Measurements from ENCODE around the gene RAB40A. TPM values are rescaled to one million over a fixed set of nuclear protein-coding genes. Genes with fewer than 3 reads are reported as not detected.

The RAB40A gene, protein sequence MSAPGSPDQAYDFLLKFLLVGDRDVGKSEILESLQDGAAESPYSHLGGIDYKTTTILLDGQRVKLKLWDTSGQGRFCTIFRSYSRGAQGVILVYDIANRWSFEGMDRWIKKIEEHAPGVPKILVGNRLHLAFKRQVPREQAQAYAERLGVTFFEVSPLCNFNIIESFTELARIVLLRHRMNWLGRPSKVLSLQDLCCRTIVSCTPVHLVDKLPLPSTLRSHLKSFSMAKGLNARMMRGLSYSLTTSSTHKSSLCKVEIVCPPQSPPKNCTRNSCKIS
- polyA plus RNA-seq = 1 to 10 TPM in 1 of 4 donors, under 1 TPM in 1, not detected in 2; 0.25 to 1.2 TPM
- long read RNA-seq, donor 1, partial matches to known transcripts = 0 of 1 reads
- long read RNA-seq, donor 1, other reads (novel, unspliced or antisense) = 0 of 1 reads
- long read RNA-seq, donor 2, partial matches to known transcripts = 0 of 1 reads
- long read RNA-seq, donor 2, other reads (novel, unspliced or antisense) = 0 of 1 reads
- long read RNA-seq, donor 3, partial matches to known transcripts = 0 of 2 reads
- long read RNA-seq, donor 3, other reads (novel, unspliced or antisense) = 0 of 2 reads
- long read RNA-seq, donor 4 = 0 reads
- long read RNA-seq, donor 5 = 0 reads
- long read RNA-seq, donor 6 = 0 reads
- long read RNA-seq, donor 7 = 0 reads
- long read RNA-seq, donor 8 = 0 reads
- long read RNA-seq, donor 9 = 0 reads
- long read RNA-seq, donor 10, partial matches to known transcripts = 0 of 2 reads
- long read RNA-seq, donor 10, other reads (novel, unspliced or antisense) = 0 of 2 reads

DNA sequence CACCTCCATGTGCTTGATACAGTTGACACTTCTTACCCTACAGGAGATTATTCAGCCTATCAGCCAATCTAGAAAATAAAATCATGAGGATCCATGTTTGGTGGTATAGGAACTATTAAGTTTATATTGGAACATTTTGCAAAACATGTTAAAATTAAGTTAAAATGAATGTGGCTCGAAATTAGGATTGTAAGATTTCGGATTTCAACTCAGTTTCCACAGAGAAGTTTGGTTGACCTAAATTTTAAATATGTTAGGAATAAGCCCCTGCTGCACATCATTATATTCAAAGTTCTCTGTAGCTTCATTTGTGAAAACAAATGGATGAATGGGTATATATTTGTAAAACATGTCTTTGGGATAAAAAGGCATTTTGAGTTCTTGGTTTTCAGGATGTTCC lies at the start of gene RAB40A:
Gene RAB40A (minus strand): TSS at position 101 of the 400 bp plus-strand sequence. CDS start 18,733 bp downstream, outside the sequence.
- FAIRE-seq = no peak
- no peak within 1 kb of the TSS for H3K4me3 ChIP-seq (ENCODE audit: low read depth in 1 of 3, low read length in 3 of 3)
- H3K9me3 ChIP-seq (ENCODE audit: control insufficient read depth in 2 of 2, insufficient read depth in 1 of 2, low read depth in 1 of 2, low read length in 1 of 2) = no peaks in the 10 kb centered on the region
- 62 to 92% (median 68%) methylated on average over 2 of the region's 2 CpGs for WGBS, 3 donors
- no peak within 1 kb of the TSS for H3K27ac ChIP-seq (ENCODE audit: low read depth in 1 of 3, low read length in 2 of 3)
- DNase-seq = no peak
- H3K36me3 ChIP-seq (ENCODE audit: control insufficient read depth in 3 of 3, insufficient read depth in 2 of 3, low read depth in 1 of 3, low read length in 3 of 3) = no peaks in the 10 kb centered on the region
- no peaks in the 10 kb centered on the region for H3K4me1 ChIP-seq (ENCODE audit: control insufficient read depth in 3 of 3, insufficient read depth in 2 of 3, low read depth in 1 of 3, low read length in 2 of 3)
- no peaks in the 10 kb centered on the region for H3K27me3 ChIP-seq (ENCODE audit: control insufficient read depth in 3 of 3, insufficient read depth in 3 of 3, low read length in 3 of 3)

DNA sequence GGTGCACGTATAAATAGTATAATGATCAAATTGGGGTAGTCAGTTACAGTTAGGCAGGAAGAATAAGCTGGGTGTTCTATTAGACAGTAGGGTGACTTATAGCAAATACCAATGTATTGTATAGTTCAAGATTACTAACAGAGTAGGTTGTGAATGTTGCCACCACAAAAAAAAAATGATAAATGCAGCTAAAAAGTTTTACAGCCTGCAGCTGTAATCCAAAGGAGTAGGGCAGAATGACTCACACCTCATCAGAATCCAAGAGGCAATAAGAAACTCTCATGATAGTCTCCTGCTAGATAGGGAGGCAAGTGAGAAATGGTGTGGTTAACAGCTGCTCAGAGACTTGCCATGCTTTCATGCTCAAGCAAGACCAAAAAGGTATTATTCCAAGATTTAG lies 46.5 kb upstream of the RAB40A start:
- Histone ChIP-seq H3K9me3 (ENCODE audit: control insufficient read depth in 2 of 2, insufficient read depth in 1 of 2, low read depth in 1 of 2, low read length in 1 of 2) (no peaks in the 10 kb centered on the region), H3K4me3 (ENCODE audit: low read depth in 1 of 3, low read length in 3 of 3) (no peak overlapping the region), H3K27ac (ENCODE audit: low read depth in 1 of 3, low read length in 2 of 3) (no peak overlapping the region), H3K36me3 (ENCODE audit: control insufficient read depth in 3 of 3, insufficient read depth in 2 of 3, low read depth in 1 of 3, low read length in 3 of 3) (no peaks in the 10 kb centered on the region), H3K4me1 (ENCODE audit: control insufficient read depth in 3 of 3, insufficient read depth in 2 of 3, low read depth in 1 of 3, low read length in 2 of 3) (no peaks in the 10 kb centered on the region), H3K27me3 (ENCODE audit: control insufficient read depth in 3 of 3, insufficient read depth in 3 of 3, low read length in 3 of 3) (no peaks in the 10 kb centered on the region)
- whole genome bisulfite sequencing, 3 donors = 29 to 39% (median 34%) methylated on average over 1 of the region's 1 CpG
- no peak for FAIRE-seq
- peak in 1 of 2 donors; percentile 41 for DNase-seq

DNA sequence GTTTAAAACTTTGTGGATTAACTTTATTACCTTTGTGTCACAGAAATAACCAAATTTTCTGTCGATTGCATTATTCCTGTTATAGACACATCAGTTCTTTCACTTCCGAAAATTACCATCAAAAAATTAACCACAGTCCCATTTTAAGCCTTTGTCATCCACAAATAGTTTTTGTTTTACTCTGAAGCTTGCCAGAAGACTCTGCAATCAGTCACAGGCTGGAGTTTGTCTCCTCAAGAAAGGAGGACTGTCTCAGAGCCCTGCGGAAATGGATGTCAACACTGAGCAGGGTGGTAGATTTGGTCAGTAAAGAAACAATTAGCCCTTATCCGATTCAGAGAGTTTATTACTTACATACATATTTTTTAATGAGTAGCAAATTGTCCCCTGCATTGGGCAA lies 45.9 kb upstream of the RAB40A start:
- WGBS, 3 donors = 56 to 71% (median 67%) methylated on average over 4 of the region's 4 CpGs
- DNase-seq = no peak
- no peaks in the 10 kb centered on the region for H3K36me3 ChIP-seq (ENCODE audit: control insufficient read depth in 3 of 3, insufficient read depth in 2 of 3, low read depth in 1 of 3, low read length in 3 of 3)
- no peaks in the 10 kb centered on the region for H3K4me1 ChIP-seq (ENCODE audit: control insufficient read depth in 3 of 3, insufficient read depth in 2 of 3, low read depth in 1 of 3, low read length in 2 of 3)
- H3K9me3 ChIP-seq (ENCODE audit: control insufficient read depth in 2 of 2, insufficient read depth in 1 of 2, low read depth in 1 of 2, low read length in 1 of 2) = no peaks in the 10 kb centered on the region
- FAIRE-seq = no peak
- H3K27ac ChIP-seq (ENCODE audit: low read depth in 1 of 3, low read length in 2 of 3) = no peak overlapping the region
- no peaks in the 10 kb centered on the region for H3K27me3 ChIP-seq (ENCODE audit: control insufficient read depth in 3 of 3, insufficient read depth in 3 of 3, low read length in 3 of 3)
- no peak overlapping the region for H3K4me3 ChIP-seq (ENCODE audit: low read depth in 1 of 3, low read length in 3 of 3)

DNA sequence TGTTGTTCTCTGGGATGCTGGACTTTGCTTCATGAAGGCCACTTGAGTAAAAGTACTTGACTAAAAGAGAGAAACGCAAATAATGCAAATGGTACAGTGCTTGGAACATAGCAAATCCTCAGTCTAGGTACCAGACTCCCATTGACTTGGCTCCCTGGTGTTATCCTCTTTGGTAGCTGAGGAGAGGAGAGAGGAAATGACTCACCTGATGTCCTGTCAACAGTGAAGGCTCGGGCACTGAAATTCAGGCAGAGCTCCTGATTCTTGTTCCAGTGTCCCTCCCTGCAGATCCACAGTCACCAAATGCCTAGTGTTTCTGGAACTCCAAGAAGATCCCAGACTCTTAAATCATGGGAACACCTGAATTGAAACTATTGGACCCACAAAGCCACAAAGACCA lies 43.5 kb upstream of the RAB40A start:
- no peaks in the 10 kb centered on the region for H3K36me3 ChIP-seq (ENCODE audit: control insufficient read depth in 3 of 3, insufficient read depth in 2 of 3, low read depth in 1 of 3, low read length in 3 of 3)
- FAIRE-seq (no peak), DNase-seq (no peak)
- H3K27me3 ChIP-seq (ENCODE audit: control insufficient read depth in 3 of 3, insufficient read depth in 3 of 3, low read length in 3 of 3) = no peaks in the 10 kb centered on the region
- H3K27ac ChIP-seq (ENCODE audit: low read depth in 1 of 3, low read length in 2 of 3) = no peak overlapping the region
- H3K4me3 ChIP-seq (ENCODE audit: low read depth in 1 of 3, low read length in 3 of 3) = no peak overlapping the region
- H3K4me1 ChIP-seq (ENCODE audit: control insufficient read depth in 3 of 3, insufficient read depth in 2 of 3, low read depth in 1 of 3, low read length in 2 of 3) = no peaks in the 10 kb centered on the region
- H3K9me3 ChIP-seq (ENCODE audit: control insufficient read depth in 2 of 2, insufficient read depth in 1 of 2, low read depth in 1 of 2, low read length in 1 of 2) = no peaks in the 10 kb centered on the region
- WGBS, 3 donors = 80 to 82% (median 81%) methylated on average over 2 of the region's 2 CpGs

DNA sequence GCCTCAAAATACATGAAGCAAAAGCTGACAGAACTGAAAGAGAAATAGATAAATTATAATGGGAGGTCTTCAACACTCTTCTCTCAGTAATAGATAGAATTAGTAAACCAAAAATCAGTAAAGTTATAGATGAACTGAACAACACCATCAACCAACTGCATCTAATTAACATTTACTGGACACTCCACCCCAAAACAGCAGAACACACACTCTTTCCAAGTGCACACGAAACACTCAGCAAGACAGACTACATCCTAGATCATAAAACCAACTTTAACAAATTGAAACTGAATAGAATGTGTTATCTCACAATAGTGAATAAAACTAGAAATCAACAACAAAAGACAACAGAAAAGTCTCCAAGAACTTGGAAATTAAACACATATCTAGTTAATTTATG lies 41.0 kb upstream of the RAB40A start:
- Histone ChIP-seq H3K4me3 (ENCODE audit: low read depth in 1 of 3, low read length in 3 of 3) (no peak overlapping the region), H3K9me3 (ENCODE audit: control insufficient read depth in 2 of 2, insufficient read depth in 1 of 2, low read depth in 1 of 2, low read length in 1 of 2) (no peaks in the 10 kb centered on the region), H3K27ac (ENCODE audit: low read depth in 1 of 3, low read length in 2 of 3) (no peak overlapping the region), H3K36me3 (ENCODE audit: control insufficient read depth in 3 of 3, insufficient read depth in 2 of 3, low read depth in 1 of 3, low read length in 3 of 3) (no peaks in the 10 kb centered on the region), H3K4me1 (ENCODE audit: control insufficient read depth in 3 of 3, insufficient read depth in 2 of 3, low read depth in 1 of 3, low read length in 2 of 3) (no peaks in the 10 kb centered on the region), H3K27me3 (ENCODE audit: control insufficient read depth in 3 of 3, insufficient read depth in 3 of 3, low read length in 3 of 3) (no peaks in the 10 kb centered on the region)
- FAIRE-seq (no peak), DNase-seq (no peak)
- 38 to 87% (median 62%) methylated on average over 1 of the region's 1 CpG for WGBS, 3 donors

DNA sequence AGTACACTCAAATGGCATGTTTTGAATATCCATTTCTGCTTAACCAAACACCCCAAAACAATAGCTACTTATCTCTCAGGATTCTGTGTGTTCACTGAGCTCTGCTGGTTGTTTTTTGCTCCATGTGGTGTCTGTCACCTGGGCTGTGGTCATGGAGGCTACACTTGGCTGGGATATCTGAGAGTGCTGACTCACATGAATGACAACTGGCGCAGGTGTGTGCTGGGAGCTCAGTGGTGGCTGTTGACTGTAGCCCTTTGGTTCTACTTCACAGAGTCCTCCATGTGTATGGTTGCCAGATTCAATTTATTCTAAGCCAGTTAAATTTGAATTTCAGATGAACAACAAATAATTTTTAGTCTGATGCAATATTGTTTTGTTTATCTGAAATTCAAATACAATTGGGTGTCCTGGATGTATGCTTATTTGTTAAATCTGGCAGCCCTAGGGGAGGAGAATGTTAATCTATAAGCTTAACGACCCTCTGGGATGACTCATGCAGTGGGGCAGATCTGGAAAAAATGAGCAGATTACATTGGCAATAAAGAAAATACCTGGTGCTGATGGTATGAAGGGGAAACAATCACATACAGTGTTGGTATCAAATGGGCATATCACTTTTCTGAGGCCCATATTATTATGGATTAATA lies 37.8 kb upstream of the RAB40A start:
- H3K27me3 ChIP-seq (ENCODE audit: control insufficient read depth in 3 of 3, insufficient read depth in 3 of 3, low read length in 3 of 3) = no peaks in the 10 kb centered on the region
- FAIRE-seq (no peak), DNase-seq (no peak)
- no peaks in the 10 kb centered on the region for H3K9me3 ChIP-seq (ENCODE audit: control insufficient read depth in 2 of 2, insufficient read depth in 1 of 2, low read depth in 1 of 2, low read length in 1 of 2)
- 12 to 47% (median 25%) methylated on average over 2 of the region's 2 CpGs for WGBS, 3 donors
- H3K27ac ChIP-seq (ENCODE audit: low read depth in 1 of 3, low read length in 2 of 3) = no peak overlapping the region
- H3K4me1 ChIP-seq (ENCODE audit: control insufficient read depth in 3 of 3, insufficient read depth in 2 of 3, low read depth in 1 of 3, low read length in 2 of 3) = no peaks in the 10 kb centered on the region
- H3K4me3 ChIP-seq (ENCODE audit: low read depth in 1 of 3, low read length in 3 of 3) = no peak overlapping the region
- no peaks in the 10 kb centered on the region for H3K36me3 ChIP-seq (ENCODE audit: control insufficient read depth in 3 of 3, insufficient read depth in 2 of 3, low read depth in 1 of 3, low read length in 3 of 3)

DNA sequence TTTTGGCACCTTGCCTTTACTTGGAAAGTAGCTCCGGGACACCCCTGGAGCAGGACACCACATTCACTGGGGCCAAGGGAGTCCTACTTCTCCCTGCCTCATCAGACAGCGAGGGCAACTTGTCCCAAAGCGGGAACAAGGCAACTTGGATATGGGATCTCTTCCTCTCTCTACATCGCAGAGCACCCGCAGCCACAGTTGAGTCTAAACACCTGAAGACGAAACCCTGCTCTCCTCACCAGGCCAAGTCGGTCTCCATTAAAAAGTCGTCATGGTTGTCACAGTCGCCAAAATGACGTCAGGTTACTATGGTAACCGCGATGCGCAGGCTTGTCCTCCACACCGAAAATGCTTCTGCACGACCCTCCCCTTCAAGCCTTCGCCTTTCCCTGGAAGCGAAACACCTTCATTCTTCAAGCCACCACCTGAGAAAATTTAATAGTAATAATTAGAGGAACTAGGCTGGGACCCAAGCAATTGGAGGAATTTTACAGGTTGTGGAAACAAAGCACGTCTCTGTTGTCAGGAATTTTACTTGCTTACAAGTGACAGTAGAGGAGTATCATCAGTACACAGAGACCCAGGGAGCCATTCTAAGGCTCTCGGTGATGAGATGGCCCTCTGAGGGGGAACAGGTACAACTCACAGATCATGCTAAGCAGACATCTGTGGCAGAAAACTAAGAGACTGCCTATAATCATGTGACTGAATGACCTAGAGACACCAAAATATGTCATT lies 35.6 kb upstream of the RAB40A start:
- Histone ChIP-seq H3K9me3 (ENCODE audit: control insufficient read depth in 2 of 2, insufficient read depth in 1 of 2, low read depth in 1 of 2, low read length in 1 of 2) (no peaks in the 10 kb centered on the region), H3K4me1 (ENCODE audit: control insufficient read depth in 3 of 3, insufficient read depth in 2 of 3, low read depth in 1 of 3, low read length in 2 of 3) (peaks cover 0 to 3% (median 0%) of the 10 kb centered on the region in 3 donors), H3K4me3 (ENCODE audit: low read depth in 1 of 3, low read length in 3 of 3) (peak overlapping the region in 1 of 3 donors; percentile 49), H3K27me3 (ENCODE audit: control insufficient read depth in 3 of 3, insufficient read depth in 3 of 3, low read length in 3 of 3) (no peaks in the 10 kb centered on the region), H3K27ac (ENCODE audit: low read depth in 1 of 3, low read length in 2 of 3) (no peak overlapping the region), H3K36me3 (ENCODE audit: control insufficient read depth in 3 of 3, insufficient read depth in 2 of 3, low read depth in 1 of 3, low read length in 3 of 3) (no peaks in the 10 kb centered on the region)
- DNase-seq (peak; percentile 32 to 78), FAIRE-seq (no peak)
- 3 to 43% (median 24%) methylated on average over 19 of the region's 19 CpGs for WGBS, 3 donors

DNA sequence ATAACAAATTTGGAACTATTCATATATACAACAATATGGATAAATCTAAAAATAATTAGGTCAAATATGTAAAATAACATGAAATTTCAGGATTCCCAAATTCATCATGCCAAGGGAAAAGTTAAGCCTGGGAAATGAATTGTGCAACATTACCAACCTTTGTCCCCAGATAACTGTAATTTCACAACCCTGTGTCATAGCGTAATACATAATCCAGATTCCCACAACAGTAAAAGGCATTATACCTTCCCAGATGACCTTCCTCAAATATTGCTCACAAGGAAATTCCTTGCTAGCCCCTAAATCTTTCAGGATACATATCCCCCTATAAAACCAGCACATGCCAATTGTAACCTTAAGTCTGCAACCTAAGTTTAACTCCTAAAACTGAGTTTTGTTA lies 32.9 kb upstream of the RAB40A start:
- Histone ChIP-seq H3K36me3 (ENCODE audit: control insufficient read depth in 3 of 3, insufficient read depth in 2 of 3, low read depth in 1 of 3, low read length in 3 of 3) (no peaks in the 10 kb centered on the region), H3K27ac (ENCODE audit: low read depth in 1 of 3, low read length in 2 of 3) (no peak overlapping the region), H3K27me3 (ENCODE audit: control insufficient read depth in 3 of 3, insufficient read depth in 3 of 3, low read length in 3 of 3) (no peaks in the 10 kb centered on the region), H3K4me3 (ENCODE audit: low read depth in 1 of 3, low read length in 3 of 3) (no peak overlapping the region), H3K9me3 (ENCODE audit: control insufficient read depth in 2 of 2, insufficient read depth in 1 of 2, low read depth in 1 of 2, low read length in 1 of 2) (no peaks in the 10 kb centered on the region), H3K4me1 (ENCODE audit: control insufficient read depth in 3 of 3, insufficient read depth in 2 of 3, low read depth in 1 of 3, low read length in 2 of 3) (peaks cover 0 to 3% (median 0%) of the 10 kb centered on the region in 3 donors)
- FAIRE-seq = no peak
- DNase-seq = peak; percentile 60 to 78
- 28 to 80% (median 30%) methylated on average over 1 of the region's 1 CpG for WGBS, 3 donors

Data from small intestine (tissue), 16 donors.